ENCODE results near the gene SHANK1.

DNA sequence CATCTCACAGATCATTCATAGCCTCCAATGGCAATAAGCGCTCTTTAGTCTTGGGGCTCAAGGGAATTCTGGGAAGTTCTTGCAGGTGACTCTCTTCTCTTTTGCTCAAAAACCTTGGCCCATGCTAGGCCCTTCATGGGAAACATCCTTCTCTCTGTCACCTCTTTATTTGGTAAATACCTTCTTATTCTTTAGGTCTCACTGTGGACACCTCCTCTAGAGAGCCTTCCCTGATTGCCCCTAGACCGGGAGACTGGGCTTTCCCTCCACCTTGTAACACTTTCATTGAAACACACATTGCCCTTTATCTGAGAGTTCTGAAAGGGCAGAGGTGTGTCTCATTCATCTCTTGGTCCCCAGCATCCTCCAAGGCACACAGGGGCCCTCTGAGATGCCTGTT lies 68.4 kb downstream of the SHANK1 start:
- TF ChIP-seq, protein P1, sequence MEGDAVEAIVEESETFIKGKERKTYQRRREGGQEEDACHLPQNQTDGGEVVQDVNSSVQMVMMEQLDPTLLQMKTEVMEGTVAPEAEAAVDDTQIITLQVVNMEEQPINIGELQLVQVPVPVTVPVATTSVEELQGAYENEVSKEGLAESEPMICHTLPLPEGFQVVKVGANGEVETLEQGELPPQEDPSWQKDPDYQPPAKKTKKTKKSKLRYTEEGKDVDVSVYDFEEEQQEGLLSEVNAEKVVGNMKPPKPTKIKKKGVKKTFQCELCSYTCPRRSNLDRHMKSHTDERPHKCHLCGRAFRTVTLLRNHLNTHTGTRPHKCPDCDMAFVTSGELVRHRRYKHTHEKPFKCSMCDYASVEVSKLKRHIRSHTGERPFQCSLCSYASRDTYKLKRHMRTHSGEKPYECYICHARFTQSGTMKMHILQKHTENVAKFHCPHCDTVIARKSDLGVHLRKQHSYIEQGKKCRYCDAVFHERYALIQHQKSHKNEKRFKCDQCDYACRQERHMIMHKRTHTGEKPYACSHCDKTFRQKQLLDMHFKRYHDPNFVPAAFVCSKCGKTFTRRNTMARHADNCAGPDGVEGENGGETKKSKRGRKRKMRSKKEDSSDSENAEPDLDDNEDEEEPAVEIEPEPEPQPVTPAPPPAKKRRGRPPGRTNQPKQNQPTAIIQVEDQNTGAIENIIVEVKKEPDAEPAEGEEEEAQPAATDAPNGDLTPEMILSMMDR (IDR thresholded peaks at IDR 0.05) = no peak
- TF ChIP-seq POLR2A (IDR thresholded peaks at IDR 0.05) = no peak

Measured in thyroid gland (tissue), 4 donors.